Activated CD4-positive, alpha-beta memory T cell treated with anti-CD3 and anti-CD28 coated beads for 36 hours (primary cell): ENCODE results near the gene EXOC3L1. TPM values are rescaled to one million over a fixed set of nuclear protein-coding genes. Genes with fewer than 3 reads are reported as not detected.

Experiments used
- microRNA-seq: library from miRNA; unstranded; fragments of <30 nt; microRNA quantifications from one replicate; pipeline ENCODE4 v1.2.0, GENCODE V29; 2022; ENCODE audit warnings: borderline number of aligned reads, borderline microRNAs expressed, borderline replicate concordance
- total RNA-seq, 2 experiments: library from RNA; stranded (reverse); gene quantifications; one replicate each; pipeline ENCODE4 v1.2.3, GENCODE V29; 2021

EXOC3L1 gene
- total RNA-seq, 2 experiments from 2014 or later = not detected

Small RNA genes lying within 50 kb of the gene (microRNA-seq; reads per million reads assigned to microRNA genes)
- 52.6 reads per million, percentile 58 among the genes with 10 or more reads in this experiment for gene MIR328

Other genes with a start within 250 kb of the EXOC3L1 start
- gene CES3, start 228.9 kb downstream of the EXOC3L1 start, total RNA-seq = 1 to 10 TPM; 1.6 to 3.0 TPM
- 10 to 100 TPM; 25.0 to 25.9 TPM for gene CES4A, start 201.5 kb downstream of the EXOC3L1 start, total RNA-seq
- 100 to 1,000 TPM; 155 to 163 TPM for gene CBFB, start 161.0 kb downstream of the EXOC3L1 start, total RNA-seq
- 10 to 100 TPM; 11.4 to 12.3 TPM for gene PHAF1, start 80.2 kb downstream of the EXOC3L1 start, total RNA-seq
- 1 to 10 TPM; 5.1 to 5.6 TPM for gene B3GNT9, start 39.1 kb downstream of the EXOC3L1 start, total RNA-seq
- gene TRADD, start 30.2 kb downstream of the EXOC3L1 start, total RNA-seq = 10 to 100 TPM; 41.7 to 43.2 TPM
- gene FBXL8, start 30.2 kb downstream of the EXOC3L1 start, total RNA-seq = 10 to 100 TPM; 24.1 to 25.7 TPM
- 10 to 100 TPM; 34.8 to 36.1 TPM for gene HSF4, start 25.4 kb downstream of the EXOC3L1 start, total RNA-seq
- 10 to 100 TPM; 14.8 to 20.1 TPM for gene NOL3, start 19.6 kb downstream of the EXOC3L1 start, total RNA-seq
- 10 to 100 TPM; 37.3 to 38.3 TPM for gene MATCAP1, start 6.2 kb downstream of the EXOC3L1 start, total RNA-seq
- 10 to 100 TPM; 91.6 to 92.3 TPM for gene E2F4, start 2.0 kb upstream of the EXOC3L1 start, total RNA-seq
- gene ELMO3, start 9.0 kb upstream of the EXOC3L1 start, total RNA-seq = 1 to 10 TPM; 5.1 to 5.9 TPM
- gene TMEM208, start 37.0 kb upstream of the EXOC3L1 start, total RNA-seq = 10 to 100 TPM; 36.7 to 39.3 TPM
- 100 to 1,000 TPM in 1 of 2 experiments, 10 to 100 TPM in 1; 96.3 to 111 TPM for gene FHOD1, start 57.3 kb upstream of the EXOC3L1 start, total RNA-seq
- gene SLC9A5, start 58.8 kb upstream of the EXOC3L1 start, total RNA-seq = 1 to 10 TPM; 5.9 to 6.1 TPM
- gene PLEKHG4, start 89.4 kb upstream of the EXOC3L1 start, total RNA-seq = 10 to 100 TPM; 22.7 to 24.6 TPM
- 1 to 10 TPM; 1.2 to 2.5 TPM for gene KCTD19, start 136.6 kb upstream of the EXOC3L1 start, total RNA-seq
- gene LRRC36, start 136.7 kb upstream of the EXOC3L1 start, total RNA-seq = under 1 TPM; 0.63 to 1.00 TPM
- not detected for gene TPPP3, start 203.4 kb upstream of the EXOC3L1 start, total RNA-seq
- gene ZDHHC1, start 226.3 kb upstream of the EXOC3L1 start, total RNA-seq = under 1 TPM; 0.57 to 0.68 TPM
- 1 to 10 TPM in 1 of 2 experiments, under 1 TPM in 1; 0.71 to 1.3 TPM for gene HSD11B2, start 241.0 kb upstream of the EXOC3L1 start, total RNA-seq